Frontal cortex (tissue), 4 donors: ENCODE data around the gene MEI1. TPM values are rescaled to one million over a fixed set of nuclear protein-coding genes. Genes with fewer than 3 reads are reported as not detected.
"Not testable (repeated sequence)": the region's sequence is repeated elsewhere in the genome, so short reads cannot be mapped to it uniquely, and the experiment has no call there.

Experiments used
- DNase-seq, 2 donors: peaks; one replicate each; pipeline ENCODE4 v3.0.0; 2012; ENCODE audit warnings: low spot score in 2 of 2
- FAIRE-seq: peaks from 2 replicates; lab custom pipeline; 2012; peaks lifted over from hg19 to GRCh38; lab: Jason Lieb, UNC
- total RNA-seq: library from RNA; depleted of rRNA; stranded (reverse); fragments of >200 nt; gene quantifications from one replicate; pipeline ENCODE4 v1.2.3, GENCODE V29; 2014
- donor health status: control.
- donor health status: control.
- donor health status: control.

The MEI1 gene
- total RNA-seq, 1 donor from 2014 or later: 0.41 TPM

DNA sequence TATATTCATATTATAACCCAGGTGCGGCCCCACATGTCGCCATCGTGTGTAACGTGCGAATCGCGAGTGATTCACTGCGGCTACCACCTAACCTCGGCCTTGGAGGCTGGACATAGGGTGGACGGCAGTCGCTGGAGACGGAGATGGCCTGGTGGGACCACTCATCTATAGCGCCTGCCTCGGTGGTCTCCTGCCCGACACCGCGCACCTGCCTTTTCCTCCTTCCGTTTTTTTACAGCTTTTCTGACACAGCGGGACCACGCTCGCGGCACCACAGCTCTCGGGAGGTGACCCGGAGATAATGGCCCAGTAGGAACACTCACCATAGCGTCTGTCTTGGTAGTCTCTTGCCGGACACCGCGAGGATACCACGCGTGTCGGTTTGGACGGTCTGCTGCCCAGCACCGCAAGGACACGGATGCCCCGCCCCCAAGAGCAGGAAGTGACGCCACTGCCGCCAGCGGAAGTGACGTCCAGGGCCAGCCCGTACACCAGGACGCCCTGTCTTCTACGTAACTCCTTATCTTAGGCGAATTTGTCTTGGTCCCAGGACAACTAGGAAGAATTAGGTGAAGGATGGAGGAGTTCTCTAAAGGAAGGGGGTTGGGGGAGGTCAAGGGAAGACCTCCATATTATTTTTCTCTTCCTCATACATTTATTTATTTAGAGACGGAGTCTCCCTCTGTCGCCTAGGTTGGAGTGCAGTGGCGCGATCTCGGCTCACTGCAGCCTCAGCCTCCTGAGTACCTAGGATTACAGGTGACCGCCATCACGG lies 17.1 kb upstream of the MEI1 start:
- DNase-seq (peak; percentile 74 to 81), FAIRE-seq (no peak)

GRCh38 chr22:41683052-41683451 lies 16.3 kb upstream of the MEI1 start:
- no peak for FAIRE-seq
- no peak for DNase-seq

GRCh38 chr22:41683616-41684015 lies 15.7 kb upstream of the MEI1 start:
- no peak for FAIRE-seq
- DNase-seq: no peak

GRCh38 chr22:41684194-41684593 lies 15.1 kb upstream of the MEI1 start:
- no peak for FAIRE-seq

DNA sequence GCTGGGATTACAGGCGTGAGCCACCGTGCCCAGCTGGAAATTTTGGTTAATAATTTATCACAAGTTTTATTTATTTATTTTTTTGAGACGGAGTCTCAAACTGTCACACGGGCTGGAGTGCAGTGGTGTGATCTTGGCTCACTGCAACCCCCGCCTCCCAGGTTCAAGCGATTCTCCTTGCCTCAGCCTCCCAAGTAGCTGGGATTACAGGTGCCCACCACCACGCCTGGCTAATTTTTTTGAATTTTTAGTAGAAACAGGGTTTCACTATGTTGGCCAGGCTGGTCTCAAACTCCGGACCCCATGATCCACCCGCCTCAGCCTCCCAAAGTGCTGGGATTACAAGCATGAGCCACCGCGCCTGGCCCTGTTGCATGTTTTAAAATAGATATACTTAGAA lies 12.4 kb upstream of the MEI1 start:
- not testable (repeated sequence) for FAIRE-seq, DNase-seq

More at GRCh38 chr22:41684194-41684593, 15.1 kb upstream of the MEI1 start:
- DNase-seq: no peak

DNA sequence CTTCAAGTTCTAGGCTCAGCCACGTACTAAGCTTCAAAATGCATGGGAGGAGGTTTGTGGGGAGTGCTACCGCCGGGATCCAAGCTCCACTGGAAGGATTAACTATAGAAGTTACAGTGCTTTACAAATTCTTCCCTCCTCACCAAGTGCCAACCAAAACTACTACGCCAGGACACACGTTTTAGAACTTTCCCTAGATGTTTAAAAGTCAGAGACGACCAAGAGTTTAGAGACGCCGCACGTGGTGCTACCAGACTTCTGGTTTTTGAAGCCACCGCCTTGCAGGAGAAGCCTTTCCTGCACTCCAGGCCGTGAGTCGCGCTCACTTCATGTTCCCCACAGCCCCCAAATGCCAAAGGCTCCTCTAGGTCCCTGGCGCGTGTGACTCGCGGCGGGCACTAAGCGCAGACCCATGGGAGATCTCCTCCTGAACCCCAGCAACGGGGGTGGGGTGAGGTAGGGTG lies 11.4 kb upstream of the MEI1 start:
- FAIRE-seq (no peak), DNase-seq (no peak)

DNA sequence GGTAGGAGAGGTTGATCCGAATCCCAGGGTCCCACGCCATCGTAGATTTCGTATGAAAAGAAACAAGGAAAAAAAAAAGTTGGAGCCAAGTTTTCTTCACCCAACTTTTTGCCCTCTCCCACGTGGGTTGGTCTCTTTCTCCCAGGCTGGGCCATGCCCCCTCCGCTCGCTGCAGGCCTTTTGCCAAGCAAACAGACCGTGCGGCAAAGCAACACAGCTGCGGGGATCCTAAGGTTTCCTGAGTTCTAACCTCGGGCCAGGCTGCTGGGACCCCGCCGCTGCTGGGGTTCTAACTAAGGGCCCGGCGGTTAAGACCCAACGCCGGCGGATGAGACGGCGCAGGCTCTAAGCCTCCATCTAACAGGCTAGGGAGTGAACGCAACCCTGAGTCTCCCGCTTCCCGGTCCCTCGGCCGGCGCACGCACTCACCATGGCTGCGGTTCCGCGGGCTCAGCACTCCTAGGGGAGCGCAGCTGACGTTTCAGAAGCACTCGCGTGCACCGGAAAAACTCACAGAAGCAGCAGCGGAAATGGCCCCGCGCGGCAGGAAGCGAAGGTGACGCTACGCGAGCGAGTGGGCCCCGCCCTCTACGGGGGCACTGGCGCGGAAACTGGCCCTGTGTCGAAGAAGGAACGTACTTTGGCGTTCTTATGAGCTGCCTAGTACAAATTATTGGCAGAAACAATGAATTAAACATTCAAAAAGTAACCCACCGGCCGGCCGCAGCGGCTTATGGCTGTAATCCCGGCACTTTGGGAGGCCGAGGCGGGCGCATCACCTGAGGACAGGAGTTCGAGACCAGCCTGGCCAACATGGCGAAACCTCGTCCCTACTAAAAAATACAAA lies 10.7 kb upstream of the MEI1 start, which contains the start of gene SNU13:
TSS of gene SNU13 (minus strand) at position 503 of the 847 bp plus-strand sequence. CDS start at position 432, 71 bp downstream.
- DNase-seq: peak; percentile 77 to 93
- FAIRE-seq: no peak

GRCh38 chr22:41690476-41690875 lies 8.8 kb upstream of the MEI1 start:
- no peak for FAIRE-seq
- no peak for DNase-seq

DNA sequence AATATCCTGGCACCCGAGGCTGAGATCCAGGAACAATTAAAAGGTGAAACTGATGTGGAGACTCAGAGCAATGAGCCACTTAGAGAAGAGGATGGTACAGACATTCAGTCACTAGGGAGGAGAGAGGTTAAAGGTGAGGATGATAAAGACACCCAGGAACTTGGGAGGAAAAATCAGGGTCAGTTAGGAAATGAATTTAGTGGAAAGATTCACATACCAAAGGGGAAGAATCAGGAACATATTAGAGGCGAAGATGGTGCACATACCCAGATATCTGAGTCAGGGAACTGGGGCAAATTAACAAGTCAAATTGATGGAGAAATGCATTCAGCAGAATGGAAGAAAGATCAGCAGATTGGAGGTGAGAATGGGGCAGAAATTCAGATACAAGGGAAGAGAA lies 4.1 kb upstream of the MEI1 start:
- FAIRE-seq (no peak), DNase-seq (no peak)

- DNase-seq: no peak
- no peak for FAIRE-seq
Measured at GRCh38 chr22:41696703-41697102, 2.6 kb upstream of the MEI1 start.

GRCh38 chr22:41697126-41697775 lies 2.1 kb upstream of the MEI1 start:
- FAIRE-seq (no peak), DNase-seq (peak; percentile 74 to 87)

DNA sequence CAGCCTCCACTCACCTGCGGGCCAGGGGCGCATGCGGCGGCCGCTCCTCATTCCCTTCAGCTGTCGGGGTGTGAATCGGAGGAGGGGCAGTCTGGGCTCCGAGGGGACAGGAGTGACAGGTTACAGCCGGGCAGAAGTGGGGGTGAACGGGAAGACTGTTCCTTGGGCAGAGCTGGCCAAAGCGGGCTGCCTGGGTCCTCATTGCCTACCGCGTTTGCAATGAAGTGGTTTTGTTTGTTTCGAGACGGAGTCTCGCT lies 733 bp downstream of the MEI1 start:
- DNase-seq: no peak
- FAIRE-seq: no peak

GRCh38 chr22:41702763-41703162 lies 3.5 kb downstream of the MEI1 start:
- FAIRE-seq: no peak
- DNase-seq: no peak

- no peak for FAIRE-seq
- no peak for DNase-seq
Measured at GRCh38 chr22:41709341-41709740, 10.0 kb downstream of the MEI1 start.

- DNase-seq (no peak), FAIRE-seq (no peak)
Measured at GRCh38 chr22:41713004-41713403, 13.7 kb downstream of the MEI1 start.

DNA sequence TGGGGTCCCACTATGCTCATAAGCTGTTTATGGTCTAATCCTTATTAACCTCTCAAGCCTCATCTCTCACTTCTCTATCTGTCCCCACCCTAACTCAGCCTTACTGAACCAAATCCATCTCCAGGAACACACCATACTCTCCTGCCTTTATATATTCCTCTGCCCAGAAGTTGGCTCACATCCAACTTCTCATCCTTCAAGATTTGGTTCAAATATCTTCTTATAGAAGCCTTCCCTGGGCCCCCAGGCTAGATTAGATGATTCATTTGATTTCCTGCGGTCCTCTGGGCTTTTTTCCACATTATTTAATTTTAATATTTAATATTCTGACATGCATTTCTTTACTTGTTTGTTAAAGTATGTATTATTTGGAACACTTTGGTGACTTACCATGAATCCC lies 23.2 kb downstream of the MEI1 start:
- DNase-seq (no peak), FAIRE-seq (no peak)

DNA sequence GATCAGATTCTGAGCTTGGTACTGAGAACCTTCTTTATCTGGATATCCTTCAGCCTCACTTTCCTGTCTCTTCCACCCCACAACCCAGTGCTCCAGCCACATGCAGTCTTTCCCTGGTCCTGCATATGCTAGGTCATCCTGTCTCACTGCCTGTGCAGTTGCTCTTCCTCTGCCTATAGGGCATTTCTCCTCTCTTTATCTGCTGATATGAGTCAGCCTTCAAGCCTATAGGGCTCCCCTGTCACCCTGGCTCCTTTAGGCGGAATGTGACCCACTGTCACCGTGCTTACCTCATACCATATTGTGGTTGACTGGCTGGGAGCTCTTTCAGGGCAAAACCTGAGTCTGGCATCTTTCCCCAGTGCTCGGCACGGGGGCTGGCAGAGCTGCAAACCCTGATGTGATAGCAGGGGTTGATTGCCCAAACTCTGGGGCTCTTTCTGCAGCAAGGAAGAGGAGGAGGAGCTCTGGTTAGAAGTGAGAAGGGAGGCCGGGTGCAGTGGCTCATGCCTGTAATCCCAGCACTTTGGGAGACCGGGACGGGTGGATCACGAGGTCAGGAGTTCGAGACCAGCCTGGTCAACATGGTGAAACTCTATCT lies 26.3 kb downstream of the MEI1 start:
- FAIRE-seq (no peak), DNase-seq (no peak)

GRCh38 chr22:41731609-41732008 lies 32.3 kb downstream of the MEI1 start:
- FAIRE-seq: no peak
- DNase-seq: no peak

DNA sequence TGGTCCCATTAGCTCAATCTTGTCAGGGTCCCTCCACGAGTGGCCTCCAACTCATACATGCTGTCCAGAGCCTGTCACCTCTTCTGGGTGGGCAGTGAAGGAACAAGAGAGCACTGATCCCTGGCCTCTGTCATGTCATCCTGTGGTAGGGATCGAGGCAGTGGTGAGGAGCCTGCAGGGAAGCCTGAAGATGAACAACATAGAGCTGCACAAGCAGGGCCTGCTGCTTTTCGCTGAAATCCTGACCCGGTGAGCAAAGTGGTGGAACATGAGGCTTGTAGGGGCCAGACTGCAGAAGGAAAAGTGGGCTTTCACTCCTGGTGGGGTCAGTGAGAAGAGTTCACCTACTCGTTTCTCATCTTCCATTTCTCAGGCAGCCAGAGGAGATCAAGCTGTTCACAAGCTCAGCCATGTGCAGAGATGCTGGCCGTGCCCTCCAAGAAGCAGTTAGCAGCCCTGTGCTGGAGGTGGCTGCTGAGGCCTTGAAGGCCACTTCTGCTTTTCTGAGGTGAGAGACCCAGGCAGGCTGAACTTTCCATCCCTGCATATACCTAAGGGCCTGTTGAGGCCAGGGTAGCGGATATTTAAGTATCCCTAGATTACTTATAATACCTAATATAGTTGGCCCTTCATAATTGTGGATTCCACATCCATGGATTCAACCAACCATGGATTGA lies 32.9 kb downstream of the MEI1 start:
- DNase-seq (no peak), FAIRE-seq (no peak)

DNA sequence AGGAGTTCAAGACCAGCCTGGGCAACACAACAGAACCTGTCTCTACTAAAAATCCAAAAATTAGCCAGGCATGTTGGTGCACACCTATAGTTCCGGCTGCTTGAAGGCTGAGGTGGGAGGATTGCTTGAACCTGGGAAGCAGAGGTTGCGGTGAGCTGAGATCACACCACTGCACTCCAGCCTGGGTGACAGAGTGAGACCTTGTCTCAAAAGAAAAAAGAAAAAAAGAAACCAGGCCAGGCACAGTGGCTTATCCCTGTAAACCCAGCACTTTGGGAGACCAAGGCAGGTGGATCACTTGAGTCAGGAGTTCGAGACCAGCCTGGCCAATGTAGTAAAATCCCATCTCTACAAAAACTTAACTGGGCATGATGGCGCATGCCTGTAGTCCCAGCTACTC lies 33.9 kb downstream of the MEI1 start:
- not testable (repeated sequence) for FAIRE-seq, DNase-seq
